Naive thymus-derived CD8-positive, alpha-beta T cell (primary cell): Measurements from ENCODE around the gene SHH. TPM values are rescaled to one million over a fixed set of nuclear protein-coding genes. Genes with fewer than 3 reads are reported as not detected.

Source experiments
- ATAC-seq, 2 donors: fragments of 150-1000 bp; cut with Tn5 transposase in 1 of 2; sonication (Bioruptor Pico), chemical (Tn5 transposase) in 1 of 2; 1 replicate in 1 of 2; 2 replicates in 1 of 2; pipeline ENCODE4 v1.10.0; 2021; ENCODE audit warnings: mild to moderate bottlenecking in 2 of 2, moderate library complexity in 2 of 2
- POLR2A ChIA-PET: fragments of 350-600 bp; sonication (Branson Sonifier 250); formaldehyde crosslinking; loops from one replicate; lab custom pipeline; 2021; ENCODE audit warnings: antibody characterized with exemption; lab: Charles Lee
- DNase-seq, 10 donors: peaks; one replicate each; pipeline versions ENCODE4 v3.0.0 to v3.0.0-alpha.2; 2020 to 2022
- H3K27ac Mint-ChIP-seq, 10 donors: one replicate each; pipeline ENCODE4 v1.8.0; 2020 to 2022; ENCODE audit warnings: mild to moderate bottlenecking in 10 of 10, mixed read lengths in 10 of 10, moderate library complexity in 4 of 10, inconsistent platforms in 1 of 10
- H3K27me3 Mint-ChIP-seq, 5 donors: one replicate each; pipeline ENCODE4 v1.8.0; 2021 to 2022; ENCODE audit warnings: mixed read lengths in 5 of 5
- H3K36me3 Mint-ChIP-seq, 3 donors: one replicate each; pipeline ENCODE4 v1.8.0; 2020 to 2022; ENCODE audit warnings: mixed read lengths in 3 of 3, mild to moderate bottlenecking in 2 of 3, inconsistent platforms in 1 of 3
- H3K4me1 Mint-ChIP-seq, 4 donors: one replicate each; pipeline ENCODE4 v1.8.0; 2021 to 2022; ENCODE audit warnings: mixed read lengths in 4 of 4
- H3K4me3 Mint-ChIP-seq, 10 donors: one replicate each; pipeline ENCODE4 v1.8.0; 2020 to 2022; ENCODE audit warnings: mild to moderate bottlenecking in 10 of 10, mixed read lengths in 10 of 10, moderate library complexity in 6 of 10, inconsistent platforms in 1 of 10
- H3K9me3 Mint-ChIP-seq, 9 donors: one replicate each; pipeline ENCODE4 v1.8.0; 2020 to 2022; ENCODE audit warnings: mixed read lengths in 9 of 9, mild to moderate bottlenecking in 3 of 9, inconsistent platforms in 1 of 9, moderate library complexity in 1 of 9
- polyA plus RNA-seq, 3 donors: library from polyadenylated mRNA; unstranded; fragments of 300-500 nt; fragmentation: Illumina TruSeq; gene quantifications; one replicate each; pipeline ENCODE4 v1.2.3, GENCODE V29; 2021
- total RNA-seq, 8 experiments: library from RNA in 2 of 8; stranded (reverse) in 2 of 8; gene quantifications; one replicate each; pipeline ENCODE4 v1.2.3 and lab custom pipeline; 2021 to 2026

The SHH gene
- total and polyA plus RNA-seq, 5 experiments from 2014 or later, result 0.11 TPM; not detected in 4

DNA sequence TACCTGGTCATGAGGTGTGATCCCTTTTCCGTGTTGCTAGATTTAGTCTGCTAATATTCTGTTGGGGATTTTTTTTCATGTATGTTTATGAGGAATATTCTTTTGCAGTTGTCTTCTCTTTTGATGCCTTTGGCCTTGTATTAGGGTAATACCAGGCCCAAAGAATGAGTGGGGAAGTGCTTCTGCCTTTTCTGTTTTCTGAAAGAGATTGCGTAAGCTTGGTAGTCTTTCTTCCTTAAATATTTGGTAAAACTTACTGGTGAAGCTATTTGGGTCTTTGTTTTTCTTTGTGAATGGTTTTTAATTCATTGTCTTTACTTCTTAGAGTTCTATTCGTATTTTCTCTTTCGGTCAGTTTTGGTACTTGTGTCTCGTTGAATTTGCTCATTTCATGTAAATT is 51.1 kb downstream of the SHH start:
- H3K9me3 Mint-ChIP-seq, result no peaks in the 10 kb centered on the region
- H3K4me3 Mint-ChIP-seq, result peak overlapping the region in 1 of 10 donors; percentile 32
- peak overlapping the region in 3 of 10 donors; percentile 36 to 56 (median 53) for H3K27ac Mint-ChIP-seq
- H3K27me3 Mint-ChIP-seq, result no peaks in the 10 kb centered on the region
- DNase-seq (no peak), ATAC-seq (no peak)
- H3K36me3 Mint-ChIP-seq, result peaks cover 0 to 55% (median 4%) of the 10 kb centered on the region in 3 donors
- POLR2A ChIA-PET, result no interaction called here
- H3K4me1 Mint-ChIP-seq, result peaks cover 34 to 73% (median 67%) of the 10 kb centered on the region in 4 donors

DNA sequence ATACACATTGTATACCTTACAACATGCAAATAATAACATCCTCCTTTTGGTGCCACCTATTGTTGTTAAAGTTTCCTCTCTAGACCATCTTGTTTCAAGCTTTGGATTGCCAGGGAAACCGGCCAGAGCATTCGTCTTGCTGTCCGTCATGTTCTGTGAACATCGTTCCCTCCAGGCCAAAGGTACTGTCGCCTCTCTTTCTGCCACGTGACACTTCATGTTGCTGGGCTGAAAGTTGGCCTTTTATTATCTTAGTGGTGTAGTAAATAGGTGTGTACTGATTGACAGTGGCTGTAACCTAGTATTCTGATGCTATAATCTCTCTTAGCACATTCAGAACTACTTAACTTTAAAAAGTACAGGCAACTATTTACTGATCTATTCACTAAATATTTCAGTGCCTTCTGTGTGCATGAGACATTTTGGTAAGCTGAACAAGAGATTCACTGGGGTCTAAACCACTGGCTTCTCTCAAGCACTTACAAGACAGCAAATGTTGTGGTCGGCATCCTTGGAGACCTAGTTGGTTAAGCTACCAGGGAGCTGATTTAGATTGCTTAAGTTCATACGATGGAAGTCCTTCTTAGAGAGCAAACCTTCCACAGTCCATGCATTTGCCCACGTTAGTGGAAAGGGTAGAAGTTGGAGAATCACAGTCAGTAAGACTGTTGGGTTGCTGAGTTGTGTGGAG is 52.4 kb downstream of the SHH start:
- Mint-ChIP-seq H3K4me3 (no peak overlapping the region), H3K9me3 (no peaks in the 10 kb centered on the region), H3K36me3 (peaks cover 0 to 48% (median 4%) of the 10 kb centered on the region in 3 donors), H3K27me3 (no peaks in the 10 kb centered on the region), H3K4me1 (peaks cover 37 to 73% (median 72%) of the 10 kb centered on the region in 4 donors), H3K27ac (peak overlapping the region in 3 of 10 donors; percentile 40 to 80 (median 56))
- no peak for ATAC-seq
- no peak for DNase-seq
- POLR2A ChIA-PET, result no interaction called here

DNA sequence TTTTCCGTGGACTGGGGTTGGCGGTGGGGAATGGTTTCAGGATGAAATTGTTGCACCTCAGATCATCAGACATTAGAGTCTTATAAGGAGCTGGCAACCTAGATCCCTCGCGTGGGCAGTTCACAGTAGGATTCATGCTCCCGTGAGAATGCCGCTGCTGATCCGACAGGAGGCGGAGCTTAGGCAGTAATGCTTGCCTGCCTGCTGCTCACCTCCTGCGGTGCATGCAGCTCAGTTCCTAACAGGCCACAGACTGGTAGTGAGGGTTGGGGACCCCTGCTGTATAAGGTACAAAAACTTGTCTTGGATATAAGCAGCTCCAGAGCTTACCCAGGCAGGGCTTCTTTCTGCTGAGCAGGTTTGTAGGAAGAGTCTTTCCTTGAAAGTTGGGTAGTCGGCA is 53.9 kb downstream of the SHH start:
- Mint-ChIP-seq H3K36me3 (peaks cover 0 to 50% (median 4%) of the 10 kb centered on the region in 3 donors), H3K27me3 (no peaks in the 10 kb centered on the region), H3K9me3 (no peaks in the 10 kb centered on the region), H3K4me3 (no peak overlapping the region), H3K27ac (peak overlapping the region in 2 of 10 donors; percentile 11 to 29), H3K4me1 (peaks cover 31 to 73% (median 72%) of the 10 kb centered on the region in 4 donors)
- no peak for ATAC-seq
- POLR2A ChIA-PET, result no interaction called here
- DNase-seq, result no peak

DNA sequence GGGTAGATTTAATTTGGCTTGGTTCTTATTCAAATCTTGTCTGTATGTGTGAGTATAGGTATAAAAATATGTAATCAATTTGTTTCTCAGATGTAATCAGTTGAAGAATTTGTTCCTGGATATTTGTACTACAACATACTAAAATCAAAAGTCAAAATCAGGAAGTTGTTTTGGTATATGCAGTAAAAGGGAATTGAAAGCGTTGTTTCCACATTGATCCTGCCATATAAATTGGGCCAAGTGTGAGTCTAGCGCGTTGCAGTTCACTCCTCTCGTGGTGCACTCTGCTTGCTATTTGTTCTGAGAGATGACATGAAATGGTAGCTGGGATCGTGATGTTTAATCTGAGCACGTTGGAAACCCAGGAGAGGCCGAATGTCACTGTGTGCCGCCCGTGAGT is 55.9 kb downstream of the SHH start:
- H3K4me1 Mint-ChIP-seq, result peaks cover 29 to 73% (median 72%) of the 10 kb centered on the region in 4 donors
- no peak overlapping the region for H3K4me3 Mint-ChIP-seq
- no peaks in the 10 kb centered on the region for H3K27me3 Mint-ChIP-seq
- peak overlapping the region in 4 of 10 donors; percentile 7 to 34 (median 18) for H3K27ac Mint-ChIP-seq
- DNase-seq (no peak), ATAC-seq (no peak)
- peaks cover 0 to 55% (median 4%) of the 10 kb centered on the region in 3 donors for H3K36me3 Mint-ChIP-seq
- no peaks in the 10 kb centered on the region for H3K9me3 Mint-ChIP-seq
- POLR2A ChIA-PET, result no interaction called here

DNA sequence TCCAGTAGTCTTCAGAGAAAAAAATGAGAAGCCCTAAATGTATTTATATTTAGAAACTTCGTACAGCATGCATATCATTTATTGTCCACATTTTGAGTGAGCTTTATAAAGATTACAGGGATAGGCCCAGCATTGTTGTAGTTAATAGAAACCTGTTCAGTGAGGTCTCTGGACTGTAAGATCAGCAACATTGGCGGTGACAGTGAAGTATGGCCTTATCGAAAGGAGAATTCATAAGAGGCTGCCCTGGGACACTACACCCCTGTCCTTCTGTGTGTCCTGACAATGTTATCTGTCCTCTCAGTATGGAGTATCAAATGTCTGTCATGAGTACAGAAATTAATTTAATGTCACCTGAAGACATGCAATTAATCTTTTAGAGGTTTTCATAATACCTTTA is 57.2 kb downstream of the SHH start:
- DNase-seq, result no peak
- no peaks in the 10 kb centered on the region for H3K9me3 Mint-ChIP-seq
- H3K36me3 Mint-ChIP-seq, result peaks cover 0 to 48% (median 4%) of the 10 kb centered on the region in 3 donors
- ATAC-seq, result no peak
- H3K4me1 Mint-ChIP-seq, result peaks cover 25 to 68% (median 66%) of the 10 kb centered on the region in 4 donors
- H3K27ac Mint-ChIP-seq, result peak overlapping the region in 5 of 10 donors; percentile 3 to 77 (median 58)
- H3K4me3 Mint-ChIP-seq, result no peak overlapping the region
- no peaks in the 10 kb centered on the region for H3K27me3 Mint-ChIP-seq
- POLR2A ChIA-PET, result no interaction called here

DNA sequence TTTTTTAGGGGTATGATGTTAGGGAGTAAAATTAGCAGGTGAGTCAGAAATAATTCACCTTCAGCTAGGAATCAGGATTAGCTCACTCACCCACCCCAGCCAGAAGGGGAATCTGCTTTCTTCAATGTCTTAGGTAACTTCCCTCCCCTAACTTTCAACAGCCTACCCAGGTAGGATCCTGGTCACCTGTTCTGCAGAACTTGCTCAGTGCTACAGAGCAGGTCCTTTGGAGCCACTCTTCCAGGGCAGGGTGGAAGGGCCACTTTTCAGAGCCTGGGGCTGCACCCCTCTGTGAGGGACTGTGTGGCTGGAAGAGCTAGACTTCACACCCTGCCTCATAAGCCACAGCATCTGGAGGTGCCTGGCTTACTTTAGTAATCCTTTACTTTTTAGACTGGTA is 58.1 kb downstream of the SHH start:
- Mint-ChIP-seq H3K4me3 (no peak overlapping the region), H3K27ac (peak overlapping the region in 6 of 10 donors; percentile 28 to 80 (median 62)), H3K36me3 (peaks cover 0 to 48% (median 4%) of the 10 kb centered on the region in 3 donors), H3K27me3 (no peaks in the 10 kb centered on the region), H3K9me3 (no peaks in the 10 kb centered on the region), H3K4me1 (peaks cover 31 to 70% (median 69%) of the 10 kb centered on the region in 4 donors)
- DNase-seq (no peak), ATAC-seq (no peak)
- POLR2A ChIA-PET, result no interaction called here

DNA sequence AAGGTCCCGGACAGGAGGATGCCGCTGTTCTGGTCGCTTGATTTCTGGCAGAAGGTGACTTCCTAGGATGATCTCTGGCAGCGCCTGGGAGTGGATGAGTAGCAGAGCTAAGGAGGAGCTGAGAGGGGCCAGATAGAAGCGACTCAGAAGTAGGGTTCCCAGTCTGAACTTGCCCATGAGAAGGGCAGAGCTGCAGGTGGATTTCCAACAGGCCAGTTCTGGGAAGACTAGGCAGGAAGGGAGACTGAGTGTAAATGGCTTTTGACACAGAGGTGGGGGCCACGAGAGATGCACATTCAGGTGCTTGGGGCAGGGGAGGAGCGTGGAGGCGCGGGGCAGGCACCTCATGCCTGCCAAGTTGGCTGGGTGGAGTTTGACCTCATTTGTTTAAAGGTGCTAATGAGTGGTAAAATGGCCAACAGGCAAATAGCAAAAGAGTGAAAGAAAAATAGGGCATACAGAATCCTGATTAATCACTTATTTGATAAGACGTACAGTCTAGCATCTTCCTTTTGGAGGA is 58.8 kb downstream of the SHH start:
- H3K27me3 Mint-ChIP-seq, result no peaks in the 10 kb centered on the region
- H3K36me3 Mint-ChIP-seq, result peaks cover 0 to 48% (median 4%) of the 10 kb centered on the region in 3 donors
- peak overlapping the region in 7 of 10 donors; percentile 2 to 70 (median 47) for H3K4me3 Mint-ChIP-seq
- no peaks in the 10 kb centered on the region for H3K9me3 Mint-ChIP-seq
- ATAC-seq, result no peak
- peak overlapping the region; percentile 8 to 84 (median 62) for H3K27ac Mint-ChIP-seq
- no peak for DNase-seq
- peaks cover 35 to 77% (median 74%) of the 10 kb centered on the region in 4 donors for H3K4me1 Mint-ChIP-seq
- POLR2A ChIA-PET, result no interaction called here

DNA sequence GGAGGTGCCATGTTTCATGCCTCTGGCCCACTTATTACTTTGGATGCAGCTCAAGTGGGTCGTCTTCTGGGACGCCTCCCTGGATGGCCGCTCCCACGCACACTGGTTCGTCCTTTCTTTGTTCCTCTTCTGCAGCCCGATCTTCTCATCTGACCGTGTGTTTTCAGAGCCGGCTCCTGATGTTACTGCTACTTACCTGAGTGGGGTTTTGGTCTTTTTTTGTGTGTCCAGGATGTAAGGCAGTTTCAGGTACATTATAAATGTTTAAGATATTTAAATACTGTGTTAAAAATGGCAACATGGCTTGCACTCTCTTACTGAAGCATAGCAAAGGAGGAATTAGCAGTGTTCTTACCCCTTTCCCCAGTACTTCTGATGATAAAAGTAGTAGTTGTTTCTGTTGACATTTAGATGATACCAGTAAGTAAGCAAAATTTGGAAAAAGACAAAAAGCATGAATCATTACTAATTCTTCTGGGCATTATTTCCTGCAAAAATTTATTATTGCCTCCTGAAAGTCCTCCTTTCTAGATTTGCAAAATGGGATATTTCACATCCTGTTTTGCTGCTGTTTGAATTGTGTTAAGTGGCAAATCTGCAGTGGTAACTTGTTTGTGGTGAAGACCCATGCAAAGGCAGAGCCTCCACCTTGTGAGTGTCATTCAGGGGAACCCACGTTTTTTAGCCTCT is 59.4 kb downstream of the SHH start:
- peak overlapping the region in 8 of 10 donors; percentile 30 to 84 (median 64) for H3K27ac Mint-ChIP-seq
- no peaks in the 10 kb centered on the region for H3K27me3 Mint-ChIP-seq
- H3K36me3 Mint-ChIP-seq, result peaks cover 0 to 54% (median 4%) of the 10 kb centered on the region in 3 donors
- H3K9me3 Mint-ChIP-seq, result no peaks in the 10 kb centered on the region
- peak overlapping the region in 8 of 10 donors; percentile 17 to 70 (median 50) for H3K4me3 Mint-ChIP-seq
- H3K4me1 Mint-ChIP-seq, result peaks cover 36 to 82% (median 79%) of the 10 kb centered on the region in 4 donors
- no peak for DNase-seq
- ATAC-seq, result peak in 1 of 2 donors; percentile 36
- POLR2A ChIA-PET, result no interaction called here

DNA sequence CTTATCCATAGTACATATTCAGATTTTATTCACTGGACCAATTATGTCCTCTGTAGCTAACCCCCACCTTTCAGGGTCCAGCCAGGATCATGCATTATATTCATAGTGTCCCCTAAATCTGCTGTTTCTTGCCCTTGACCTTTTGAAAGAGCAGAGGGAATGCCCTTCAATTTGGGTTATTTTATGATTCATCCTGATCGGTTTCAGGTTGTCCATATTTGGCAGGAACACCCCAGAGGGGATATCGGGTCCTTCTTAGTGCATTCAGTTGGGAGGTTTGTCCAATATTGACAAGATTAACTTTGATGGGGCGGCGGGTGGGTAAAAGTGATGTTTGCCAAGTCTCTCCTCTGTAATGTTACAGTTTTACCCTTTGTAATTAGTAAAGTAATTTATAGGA is 60.9 kb downstream of the SHH start:
- DNase-seq (no peak), ATAC-seq (no peak)
- H3K4me1 Mint-ChIP-seq, result peaks cover 33 to 82% (median 76%) of the 10 kb centered on the region in 4 donors
- H3K4me3 Mint-ChIP-seq, result peak overlapping the region in 1 of 10 donors; percentile 12
- H3K27ac Mint-ChIP-seq, result no peak overlapping the region
- POLR2A ChIA-PET, result no interaction called here
- H3K27me3 Mint-ChIP-seq, result no peaks in the 10 kb centered on the region
- no peaks in the 10 kb centered on the region for H3K9me3 Mint-ChIP-seq
- H3K36me3 Mint-ChIP-seq, result peaks cover 0 to 55% (median under 1%) of the 10 kb centered on the region in 3 donors

DNA sequence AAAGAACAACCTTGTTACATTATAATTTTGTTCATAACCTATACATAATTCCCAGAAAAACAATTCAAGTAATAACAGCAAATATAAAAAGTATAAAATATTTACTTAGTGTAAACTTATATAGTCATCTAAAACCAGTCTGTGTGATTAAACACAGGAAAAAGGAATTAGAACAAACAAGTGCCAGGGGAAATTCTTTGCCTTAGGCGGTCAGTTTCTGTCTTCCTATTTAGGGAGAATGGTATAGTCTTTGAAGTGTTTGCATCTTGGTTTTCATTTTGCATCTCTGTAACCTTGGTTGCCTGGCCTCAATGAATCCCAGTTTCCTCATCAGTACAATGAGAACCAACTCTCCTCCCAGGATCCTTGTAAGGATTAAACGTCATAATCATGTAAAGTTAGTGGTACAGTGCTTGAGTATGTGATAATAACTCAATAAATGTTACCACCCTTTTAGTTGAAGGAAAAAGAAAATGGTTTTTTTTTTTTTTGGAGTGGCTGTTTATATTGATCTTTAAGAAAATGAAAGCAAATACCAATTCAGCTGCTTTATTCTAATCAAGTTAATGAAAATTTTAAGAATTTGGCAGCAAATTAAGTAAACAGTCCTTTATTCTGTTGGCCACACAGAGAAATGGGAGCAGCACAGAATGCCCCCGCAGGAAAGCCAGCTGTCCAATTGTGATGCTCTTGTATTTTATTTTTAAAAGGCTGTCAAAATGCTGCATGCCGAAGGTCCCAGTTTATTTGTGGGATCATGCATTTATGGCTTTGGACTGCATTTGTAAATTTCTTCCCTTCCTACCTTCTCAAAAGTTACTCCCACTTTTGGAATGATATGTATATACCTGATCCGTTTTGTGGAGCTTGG is 61.8 kb downstream of the SHH start:
- no peak for ATAC-seq
- POLR2A ChIA-PET, result interaction anchor here (0.5 to 0.7 kb wide), 2 partner anchors 99 to 107 kb away, joined by 3 read pairs; no protein-coding TSS in a partner anchor
- DNase-seq, result no peak
- Mint-ChIP-seq H3K36me3 (peaks cover 0 to 61% (median 9%) of the 10 kb centered on the region in 3 donors), H3K27me3 (no peaks in the 10 kb centered on the region), H3K9me3 (no peaks in the 10 kb centered on the region), H3K27ac (no peak overlapping the region), H3K4me1 (peaks cover 33 to 83% (median 73%) of the 10 kb centered on the region in 4 donors), H3K4me3 (no peak overlapping the region)
